DMS114 treated with DMSO at 0.1 percent for 48 hours (cell line): ENCODE measurements around the gene THRAP3.
"Not testable (repeated sequence)": the region's sequence is repeated elsewhere in the genome, so short reads cannot be mapped to it uniquely, and the experiment has no call there.

Experiments
- DNase-seq: peaks from one replicate; lab custom pipeline; 2025; ENCODE audit not compliant: unreplicated experiment; lab: John Stamatoyannopoulos, UW

Gene THRAP3

GRCh38 chr1:36223996-36224536 lies at the start of gene THRAP3:
TSS of gene THRAP3 (plus strand) at chr1:36224443. CDS start at chr1:36282564, 58,121 bp downstream.
- DNase-seq = peak; percentile 99

- DNase-seq = no peak
Measured at GRCh38 chr1:36174713-36175112, 49.5 kb upstream of the THRAP3 start.

- no peak for DNase-seq
Measured at GRCh38 chr1:36175137-36176095, 48.8 kb upstream of the THRAP3 start.

- DNase-seq = no peak
Measured at GRCh38 chr1:36176106-36176949, 47.9 kb upstream of the THRAP3 start.

- no peak for DNase-seq
Measured at GRCh38 chr1:36177589-36178431, 46.4 kb upstream of the THRAP3 start.

GRCh38 chr1:36178471-36179219 lies 45.6 kb upstream of the THRAP3 start:
- no peak for DNase-seq

GRCh38 chr1:36179220-36179600 lies 45.0 kb upstream of the THRAP3 start:
- DNase-seq = no peak

GRCh38 chr1:36182734-36183133 lies 41.5 kb upstream of the THRAP3 start:
- DNase-seq = no peak

GRCh38 chr1:36183309-36183856 lies 40.9 kb upstream of the THRAP3 start:
- DNase-seq = no peak

GRCh38 chr1:36187800-36188593 lies 36.2 kb upstream of the THRAP3 start:
- DNase-seq = peak; percentile 88

GRCh38 chr1:36196805-36197204 lies 27.4 kb upstream of the THRAP3 start:
- DNase-seq = not testable (repeated sequence)

GRCh38 chr1:36198641-36199040 lies 25.6 kb upstream of the THRAP3 start:
- no peak for DNase-seq

- DNase-seq = no peak
Measured at GRCh38 chr1:36199934-36200741, 24.1 kb upstream of the THRAP3 start.

GRCh38 chr1:36203027-36203553 lies 21.2 kb upstream of the THRAP3 start:
- no peak for DNase-seq

- no peak for DNase-seq
Measured at GRCh38 chr1:36203554-36204346, 20.5 kb upstream of the THRAP3 start.

- no peak for DNase-seq
Measured at GRCh38 chr1:36204347-36204909, 19.8 kb upstream of the THRAP3 start.
